ENCODE measurements around the gene ATOH8.

Gene ATOH8

GRCh38 chr2:85773692-85774091, 19.9 kb downstream of the ATOH8 start:
- no peak for DNase-seq

- DNase-seq = no peak
Observed at GRCh38 chr2:85774126-85774978, 20.6 kb downstream of the ATOH8 start.

GRCh38 chr2:85775406-85776381, 21.9 kb downstream of the ATOH8 start:
- DNase-seq = no peak

- no peak for DNase-seq
Observed at GRCh38 chr2:85776672-85777071, 22.9 kb downstream of the ATOH8 start.

- no peak for DNase-seq
Observed at GRCh38 chr2:85777441-85777861, 23.7 kb downstream of the ATOH8 start.

GRCh38 chr2:85778646-85779379, 25.0 kb downstream of the ATOH8 start:
- DNase-seq = no peak

- DNase-seq = no peak
Observed at GRCh38 chr2:85779641-85780315, 26.0 kb downstream of the ATOH8 start.

GRCh38 chr2:85780316-85781012, 26.7 kb downstream of the ATOH8 start:
- no peak for DNase-seq

GRCh38 chr2:85781013-85781332, 27.2 kb downstream of the ATOH8 start:
- no peak for DNase-seq

- DNase-seq = no peak
Observed at GRCh38 chr2:85783796-85784195, 30.0 kb downstream of the ATOH8 start.

GRCh38 chr2:85784474-85784986, 30.7 kb downstream of the ATOH8 start:
- DNase-seq = no peak

GRCh38 chr2:85785027-85785822, 31.4 kb downstream of the ATOH8 start:
- no peak for DNase-seq

- DNase-seq = no peak
Observed at GRCh38 chr2:85785871-85786270, 32.1 kb downstream of the ATOH8 start.

GRCh38 chr2:85786444-85786843, 32.7 kb downstream of the ATOH8 start:
- no peak for DNase-seq

- DNase-seq = no peak
Observed at GRCh38 chr2:85786865-85787264, 33.1 kb downstream of the ATOH8 start.

GRCh38 chr2:85787282-85787980, 33.6 kb downstream of the ATOH8 start:
- no peak for DNase-seq

- DNase-seq = no peak
Observed at GRCh38 chr2:85787981-85788340, 34.2 kb downstream of the ATOH8 start.

GRCh38 chr2:85788603-85789002, 34.8 kb downstream of the ATOH8 start:
- DNase-seq = no peak

- DNase-seq = no peak
Observed at GRCh38 chr2:85789271-85789670, 35.5 kb downstream of the ATOH8 start.

- no peak for DNase-seq
Observed at GRCh38 chr2:85790032-85790431, 36.2 kb downstream of the ATOH8 start.
